HG02884 (cell line): ENCODE measurements around the gene SETX.

Experiments used
- ATAC-seq: cut with Tn5 transposase; IDR thresholded peaks from one replicate; pipeline ENCODE4 v1.9.1; 2021; ENCODE audit warnings: mild to moderate bottlenecking, moderate library complexity; ENCODE audit not compliant: unreplicated experiment

The SETX gene

DNA sequence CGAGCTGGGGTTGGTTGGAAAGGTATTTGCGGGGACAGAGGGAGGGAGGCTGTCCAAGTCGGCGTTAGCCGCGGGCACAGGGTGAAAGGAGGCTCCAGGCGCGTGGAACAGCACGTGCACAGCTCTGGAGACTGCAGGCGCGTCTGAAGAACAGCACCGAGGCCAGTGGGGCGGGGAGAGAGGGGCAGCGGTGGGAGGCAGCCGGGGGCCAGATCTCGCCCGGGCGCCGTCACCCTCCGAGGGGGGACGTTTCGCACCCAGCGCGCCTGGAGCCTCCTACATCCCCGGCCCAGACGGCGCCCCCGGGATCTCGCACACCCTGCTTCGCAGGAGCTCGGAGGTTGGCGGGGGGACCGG, 113.3 kb downstream of the SETX start:
- no peak for ATAC-seq

GRCh38 chr9:132240841-132241482, 113.8 kb downstream of the SETX start:
- ATAC-seq, result peak; percentile 59

GRCh38 chr9:132239999-132240840, 114.6 kb downstream of the SETX start:
- ATAC-seq, result no peak

- ATAC-seq, result no peak
Measured at GRCh38 chr9:132239518-132239917, 115.3 kb downstream of the SETX start.

GRCh38 chr9:132238992-132239391, 115.8 kb downstream of the SETX start:
- no peak for ATAC-seq

DNA sequence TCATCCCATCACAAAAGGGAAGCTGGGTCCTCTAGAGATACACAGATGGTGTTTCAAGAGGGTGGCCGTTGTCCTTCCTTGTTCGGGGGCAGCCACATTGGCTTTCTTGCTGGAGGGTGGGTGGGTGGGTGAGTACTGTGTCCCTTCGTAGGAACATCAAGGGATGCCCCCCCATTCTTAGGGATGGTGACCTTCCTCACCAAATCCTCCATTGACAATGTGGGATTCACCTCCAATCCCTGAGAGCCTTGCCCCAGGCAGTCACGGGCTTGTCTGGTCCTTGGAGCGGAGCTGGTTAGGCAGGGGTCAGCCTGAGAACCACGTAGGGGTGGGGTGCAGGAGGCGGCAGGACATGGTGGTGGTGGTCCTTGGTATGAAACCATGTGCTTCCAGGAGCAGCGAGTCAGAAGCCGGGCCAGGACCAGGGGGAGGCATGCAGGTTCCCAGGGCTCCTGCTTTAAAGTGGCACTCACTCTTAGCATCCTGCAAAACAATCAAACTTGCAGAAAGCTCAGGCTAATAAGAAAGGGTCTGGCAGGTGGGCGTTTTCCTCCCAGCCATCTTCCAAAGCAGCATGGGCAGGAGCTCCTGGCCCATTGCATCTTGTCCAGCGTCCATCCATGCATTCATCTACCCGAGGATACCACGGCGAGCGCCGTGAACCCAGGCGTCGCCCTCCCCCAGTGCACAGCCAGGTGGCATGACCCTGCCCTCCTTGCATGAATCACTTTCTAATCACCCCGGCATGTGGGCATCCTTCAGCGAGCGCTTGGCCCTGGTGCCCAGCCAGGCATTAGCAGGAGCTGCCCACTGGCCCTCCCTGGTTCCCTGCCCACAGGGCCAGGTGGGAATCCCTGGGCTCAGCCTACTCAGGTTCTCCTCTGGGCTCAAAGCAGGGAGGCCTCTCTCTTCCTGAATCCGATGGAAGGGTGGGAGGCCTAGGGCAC, 116.5 kb downstream of the SETX start:
- ATAC-seq, result no peak

DNA sequence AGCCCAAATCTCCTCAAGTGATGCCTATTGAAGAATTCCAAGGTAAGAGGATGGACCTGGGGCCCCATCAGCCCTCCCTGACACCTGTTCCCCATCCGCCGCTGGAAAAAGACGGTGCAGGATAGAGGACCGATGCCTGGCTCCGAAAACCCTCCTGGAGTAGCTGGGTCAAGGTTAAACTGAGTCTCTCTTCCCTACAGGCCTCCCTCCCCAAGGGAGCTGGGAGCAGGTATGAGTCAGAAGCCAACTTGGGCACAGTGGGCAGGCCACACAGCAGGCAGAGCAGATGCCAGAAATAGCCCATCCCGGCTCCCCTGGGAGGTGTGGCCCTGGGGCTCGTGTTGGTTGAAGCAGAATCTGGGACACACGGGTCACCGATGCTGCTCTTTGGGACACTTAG, 117.3 kb downstream of the SETX start:
- no peak for ATAC-seq

- no peak for ATAC-seq
Measured at GRCh38 chr9:132236662-132237311, 118.0 kb downstream of the SETX start.

- no peak for ATAC-seq
Measured at GRCh38 chr9:132235894-132236661, 118.7 kb downstream of the SETX start.

DNA sequence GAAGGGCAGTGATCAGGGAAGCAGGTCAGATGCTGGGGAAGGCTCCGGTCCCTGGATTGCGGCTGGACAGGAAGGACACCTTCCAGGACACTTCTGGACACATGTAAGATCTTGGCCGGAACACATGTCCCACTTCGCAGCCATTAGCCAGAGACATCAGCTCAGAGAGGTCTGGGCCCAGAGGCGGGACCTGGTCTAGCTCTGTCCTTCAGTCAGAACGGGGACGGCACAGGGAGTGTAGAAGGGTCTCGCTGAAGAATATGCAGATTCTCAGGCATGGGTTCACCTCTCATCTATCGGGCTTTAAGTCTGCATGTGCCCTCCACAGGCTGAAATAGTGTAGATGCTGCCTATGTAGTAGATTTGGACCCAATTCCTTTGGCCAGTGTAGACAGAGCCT, 119.7 kb downstream of the SETX start:
- ATAC-seq, result no peak

- ATAC-seq, result no peak
Measured at GRCh38 chr9:132234535-132234934, 120.3 kb downstream of the SETX start.

DNA sequence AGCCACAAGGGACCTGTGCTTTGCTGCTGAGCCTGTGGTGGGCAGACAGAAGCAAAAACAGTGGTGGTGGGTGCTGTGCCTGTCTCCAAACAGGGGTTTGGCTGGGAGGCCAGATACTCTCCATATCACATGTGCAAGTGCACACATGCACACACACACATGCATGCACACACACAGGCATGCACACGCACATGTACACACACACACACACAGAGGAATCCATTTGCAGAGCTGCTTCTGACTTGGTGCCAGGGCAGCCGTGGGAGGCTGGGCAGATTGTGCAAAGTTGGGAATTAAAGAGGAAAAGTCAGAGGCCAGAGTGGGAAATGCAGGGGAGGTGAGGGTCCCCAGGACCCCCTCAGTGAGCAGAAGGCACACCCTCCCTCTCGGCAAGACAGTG, 121.6 kb downstream of the SETX start:
- no peak for ATAC-seq

GRCh38 chr9:132232522-132232921, 122.3 kb downstream of the SETX start:
- no peak for ATAC-seq

DNA sequence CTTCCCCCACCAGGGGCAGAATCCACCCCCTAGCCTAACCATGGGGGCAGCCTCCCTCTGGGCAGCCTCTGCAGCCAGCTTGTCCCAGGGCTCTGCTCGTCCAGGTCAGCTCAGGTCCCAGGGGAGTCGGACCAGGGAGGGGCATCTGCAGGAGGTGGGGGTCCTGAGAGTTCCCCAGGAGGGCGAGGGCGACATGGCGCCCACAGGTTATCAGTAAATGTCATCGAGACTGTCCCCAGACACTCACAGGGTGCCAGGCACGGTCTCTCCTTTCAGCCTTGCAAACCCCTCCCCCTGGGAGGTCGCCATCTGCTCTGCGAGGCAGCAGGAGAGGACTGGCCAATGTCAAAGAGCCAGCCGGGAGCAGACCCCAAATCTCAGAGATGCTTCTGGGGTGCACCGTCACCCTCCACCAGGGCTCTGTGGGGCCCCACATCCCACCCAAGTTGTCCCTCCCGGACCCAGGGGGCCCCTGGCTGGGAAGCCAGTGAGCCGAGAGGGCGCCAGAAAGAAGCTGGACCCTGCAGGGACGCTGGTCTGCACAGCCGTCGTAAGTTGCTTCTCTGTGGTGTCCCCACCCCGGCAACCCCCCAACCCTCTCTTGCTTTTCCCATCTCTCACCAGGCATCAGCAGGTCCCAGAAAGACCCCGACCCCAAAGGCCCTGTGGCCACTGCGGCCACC, 123.6 kb downstream of the SETX start:
- no peak for ATAC-seq

DNA sequence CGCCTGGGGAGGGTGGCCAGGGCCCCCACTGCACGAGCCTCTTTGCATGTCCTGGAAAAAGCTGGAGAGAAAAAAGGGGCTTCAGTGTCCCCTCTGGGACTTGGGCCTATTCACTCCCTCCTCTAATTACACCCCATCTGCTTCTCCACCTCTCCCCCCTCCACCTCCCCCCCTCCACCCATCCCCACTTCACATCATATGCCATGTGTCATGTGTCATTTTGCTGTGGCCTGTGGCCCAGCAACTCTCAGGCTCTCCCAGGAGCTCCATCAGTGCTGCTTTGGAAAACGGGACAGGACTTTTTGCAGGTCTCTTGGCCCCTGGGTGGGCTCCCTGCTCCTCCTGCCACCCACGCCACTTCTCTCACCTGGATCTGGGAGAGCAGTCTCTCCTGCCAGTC, 124.2 kb downstream of the SETX start:
- ATAC-seq, result no peak

- no peak for ATAC-seq
Measured at GRCh38 chr9:132228062-132228461, 126.7 kb downstream of the SETX start.

- no peak for ATAC-seq
Measured at GRCh38 chr9:132226571-132227430, 128.0 kb downstream of the SETX start.

DNA sequence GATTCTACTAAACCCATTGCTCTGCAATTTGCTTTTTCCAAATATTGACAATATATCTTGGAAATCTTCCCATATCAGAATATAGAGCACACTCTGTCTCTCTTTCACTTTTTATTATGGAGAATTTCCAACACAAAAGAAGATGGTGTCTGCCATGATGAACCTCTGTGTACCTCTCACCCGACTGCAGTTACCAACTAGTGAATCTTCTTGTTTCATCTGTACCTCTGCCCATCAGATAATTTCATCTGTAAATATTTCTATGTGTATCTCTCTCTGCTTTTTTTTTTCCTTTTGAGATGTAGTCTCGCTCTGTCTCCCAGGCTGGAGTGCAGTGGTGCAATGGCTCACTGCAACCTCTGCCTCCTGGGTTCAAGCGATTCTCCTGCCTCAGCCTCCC, 130.1 kb downstream of the SETX start:
- ATAC-seq, result no peak

DNA sequence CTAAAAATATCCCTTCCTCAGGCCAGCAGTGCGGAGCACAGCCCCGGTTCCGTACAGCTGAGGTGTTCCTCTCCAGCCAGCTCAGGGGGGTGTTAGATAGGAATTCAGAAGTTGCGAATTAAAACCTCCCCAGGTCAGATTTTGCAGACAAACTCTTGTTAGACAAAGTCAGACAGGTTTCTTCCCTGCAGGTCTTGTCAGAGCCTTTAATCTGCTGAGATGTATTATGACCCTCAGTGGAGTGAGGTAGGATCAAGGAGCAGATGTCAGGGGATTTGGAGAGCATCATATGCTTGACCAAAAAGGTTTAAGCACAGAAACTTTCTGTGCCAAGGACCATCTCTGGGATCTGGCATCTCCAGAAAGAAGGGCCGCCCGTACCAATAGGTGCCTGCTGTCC, 132.8 kb downstream of the SETX start:
- no peak for ATAC-seq
